Vagina (tissue), 2 donors: ENCODE results near the gene BTBD10.

Experiments used
- CTCF ChIP-seq, 3 experiments: fragments of 450-650 bp in 2 of 3; fragments of 200-600 bp in 1 of 3; sonication (generic) in 1 of 3; IDR thresholded peaks; one replicate each; pipeline ENCODE4 v1.5.1; 2017 to 2019; ENCODE audit warnings: antibody characterized with exemption in 3 of 3, mild to moderate bottlenecking in 2 of 3, moderate library complexity in 2 of 3
- POLR2A ChIP-seq, 2 donors: fragments of 450-650 bp; IDR thresholded peaks; one replicate each; pipeline ENCODE4 v1.6.1; 2017; ENCODE audit warnings: antibody characterized with exemption in 2 of 2, mild to moderate bottlenecking in 2 of 2, moderate library complexity in 2 of 2

DNA sequence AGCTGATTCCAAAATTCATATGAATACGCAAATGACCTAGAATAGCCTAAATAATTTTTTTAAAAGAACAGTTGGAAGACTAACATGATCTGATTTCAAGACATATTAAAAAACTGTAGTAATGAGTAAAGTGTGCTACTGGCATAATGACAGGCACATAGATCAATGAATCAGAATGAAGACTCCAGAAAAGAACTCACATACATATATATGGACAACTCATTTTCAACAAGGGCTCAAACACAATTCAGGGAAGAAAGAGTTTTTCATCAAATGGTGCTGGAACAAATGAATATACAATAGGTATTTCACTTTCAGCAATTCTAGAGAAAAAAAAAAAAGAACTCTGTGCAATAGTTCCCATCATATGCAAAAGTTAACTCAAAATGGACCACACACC lies 33.7 kb downstream of the BTBD10 start:
- TF ChIP-seq POLR2A (IDR thresholded peaks at IDR 0.05) (no peak), CTCF (IDR thresholded peaks at IDR 0.05) (no peak)
